IPS DF 19.7 (cell line): ENCODE results near the gene CYP2S1.
"Not testable (repeated sequence)": the region's sequence is repeated elsewhere in the genome, so short reads cannot be mapped to it uniquely, and the experiment has no call there.

Experiments
- DNase-seq: peaks from one replicate; pipeline ENCODE4 v3.0.0-alpha.2; 2013; ENCODE audit warnings: low read depth, low spot score

CYP2S1 gene

GRCh38 chr19:41195675-41196497 is 2.9 kb downstream of the CYP2S1 start:
- DNase-seq, result no peak

- DNase-seq, result no peak
These were observed 5.5 kb downstream of the CYP2S1 start for GRCh38 chr19:41198559-41198958.

GRCh38 chr19:41203371-41203770 is 10.4 kb downstream of the CYP2S1 start:
- DNase-seq, result no peak

- DNase-seq, result not testable (repeated sequence)
These were observed 11.3 kb downstream of the CYP2S1 start for GRCh38 chr19:41204338-41204737.

- DNase-seq, result no peak
These were observed 13.0 kb downstream of the CYP2S1 start for GRCh38 chr19:41205995-41206394.

- DNase-seq, result no peak
These were observed 13.4 kb downstream of the CYP2S1 start for GRCh38 chr19:41206456-41206855.

GRCh38 chr19:41206926-41207750 is 14.1 kb downstream of the CYP2S1 start:
- no peak for DNase-seq

- no peak for DNase-seq
These were observed 21.1 kb downstream of the CYP2S1 start for GRCh38 chr19:41214161-41214560.

- no peak for DNase-seq
These were observed 24.7 kb downstream of the CYP2S1 start for GRCh38 chr19:41217741-41218140.

GRCh38 chr19:41218249-41218614 is 25.2 kb downstream of the CYP2S1 start:
- DNase-seq, result no peak

- peak; percentile 94 for DNase-seq
These were observed 25.8 kb downstream of the CYP2S1 start, which contains the start of gene AXL for GRCh38 chr19:41218615-41219507. Gene AXL, plus strand, starts transcription at chr19:41219223. Its CDS starts 170 bp downstream, at chr19:41219393.

GRCh38 chr19:41219924-41220567 is 27.0 kb downstream of the CYP2S1 start:
- DNase-seq, result no peak

- DNase-seq, result no peak
These were observed 27.8 kb downstream of the CYP2S1 start for GRCh38 chr19:41220811-41221210.

- DNase-seq, result no peak
These were observed 28.6 kb downstream of the CYP2S1 start for GRCh38 chr19:41221514-41222205.

GRCh38 chr19:41222240-41222639 is 29.2 kb downstream of the CYP2S1 start:
- no peak for DNase-seq

- peak; percentile 86 for DNase-seq
These were observed 30.6 kb downstream of the CYP2S1 start for GRCh38 chr19:41223431-41224234.

GRCh38 chr19:41224632-41225031 is 31.6 kb downstream of the CYP2S1 start:
- no peak for DNase-seq

- no peak for DNase-seq
These were observed 32.4 kb downstream of the CYP2S1 start for GRCh38 chr19:41225238-41226052.
